ENCODE data around the gene ARHGAP8.

The ARHGAP8 gene

GRCh38 chr22:44881624-44882023 is 129.2 kb downstream of the ARHGAP8 start:
- no peak overlapping the region for H3K4me3 ChIP-seq (ENCODE audit: low read length)
- DNase-seq (ENCODE audit: low read depth): no peak
- no peak for TF ChIP-seq CTCF (conservative IDR thresholded peaks at IDR 0.05; ENCODE audit: low read length)

GRCh38 chr22:44882226-44882905 is 130.0 kb downstream of the ARHGAP8 start:
- DNase-seq (ENCODE audit: low read depth): no peak
- no peak overlapping the region for H3K4me3 ChIP-seq (ENCODE audit: low read length)
- TF ChIP-seq CTCF (conservative IDR thresholded peaks at IDR 0.05; ENCODE audit: low read length): no peak

GRCh38 chr22:44883011-44883421 is 130.6 kb downstream of the ARHGAP8 start:
- no peak overlapping the region for H3K4me3 ChIP-seq (ENCODE audit: low read length)
- TF ChIP-seq CTCF (conservative IDR thresholded peaks at IDR 0.05; ENCODE audit: low read length): no peak
- no peak for DNase-seq (ENCODE audit: low read depth)

- no peak for TF ChIP-seq CTCF (conservative IDR thresholded peaks at IDR 0.05; ENCODE audit: low read length)
- DNase-seq (ENCODE audit: low read depth): no peak
- H3K4me3 ChIP-seq (ENCODE audit: low read length): no peak overlapping the region
Measured at GRCh38 chr22:44884562-44884961, 132.2 kb downstream of the ARHGAP8 start.

- no peak for TF ChIP-seq CTCF (conservative IDR thresholded peaks at IDR 0.05; ENCODE audit: low read length)
- no peak for DNase-seq (ENCODE audit: low read depth)
- no peak overlapping the region for H3K4me3 ChIP-seq (ENCODE audit: low read length)
Measured at GRCh38 chr22:44884968-44885805, 132.8 kb downstream of the ARHGAP8 start.

GRCh38 chr22:44885806-44886360 is 133.5 kb downstream of the ARHGAP8 start:
- no peak for DNase-seq (ENCODE audit: low read depth)
- H3K4me3 ChIP-seq (ENCODE audit: low read length): no peak overlapping the region
- no peak for TF ChIP-seq CTCF (conservative IDR thresholded peaks at IDR 0.05; ENCODE audit: low read length)

Data from AG10803 (cell line).